Lower leg skin (tissue), 4 donors: ENCODE data around the gene ZNF608. TPM values are rescaled to one million over a fixed set of nuclear protein-coding genes. Genes with fewer than 3 reads are reported as not detected.
A peak's percentile ranks its signal among the peaks of the same experiment; 100 is the strongest.

Experiments used
- DNase-seq, 2 donors: peaks; one replicate each; pipeline ENCODE4 v3.0.0-alpha.2; 2019; ENCODE audit warnings: low spot score in 2 of 2
- H3K4me3 ChIP-seq: fragments of 200-600 bp; sonication (generic); 2 replicates; pipeline ENCODE4 v1.5.1; 2017; ENCODE audit warnings: mild to moderate bottlenecking, low read depth; ENCODE audit not compliant: poor library complexity, severe bottlenecking
- POLR2A ChIP-seq, 2 donors: fragments of 450-650 bp; IDR thresholded peaks; one replicate each; pipeline ENCODE4 v1.6.1; 2016 to 2017; ENCODE audit warnings: antibody characterized with exemption in 2 of 2, mild to moderate bottlenecking in 1 of 2, moderate library complexity in 1 of 2
- WGBS, 2 donors: methylation state at CpG; one replicate each; pipeline ENCODE4 v1.1.5; 2018; 5-methylcytosine and 5-hydroxymethylcytosine counted together
- intact Hi-C: fragments of 100-400 bp; cut with DNase I; formaldehyde crosslinking; loops from one replicate; pipeline ENCODE4 v1.15.0; 2023; ENCODE audit warnings: low total_unique reads
- total RNA-seq, 4 donors: library from RNA; depleted of rRNA; stranded (reverse); fragments of >200 nt; gene quantifications; one replicate each; pipeline ENCODE4 v1.1.0, GENCODE V29; 2016
- TF ChIP-seq, protein P1 (sequence below), 3 donors: fragments of 450-650 bp; IDR thresholded peaks; one replicate each; pipeline ENCODE4 v1.5.1; 2016; ENCODE audit warnings: antibody characterized with exemption in 3 of 3, mild to moderate bottlenecking in 3 of 3, moderate library complexity in 2 of 3

ZNF608 gene
- total RNA-seq, 4 donors from 2014 or later = 3.8 to 11.6 (median 6.7) TPM

DNA sequence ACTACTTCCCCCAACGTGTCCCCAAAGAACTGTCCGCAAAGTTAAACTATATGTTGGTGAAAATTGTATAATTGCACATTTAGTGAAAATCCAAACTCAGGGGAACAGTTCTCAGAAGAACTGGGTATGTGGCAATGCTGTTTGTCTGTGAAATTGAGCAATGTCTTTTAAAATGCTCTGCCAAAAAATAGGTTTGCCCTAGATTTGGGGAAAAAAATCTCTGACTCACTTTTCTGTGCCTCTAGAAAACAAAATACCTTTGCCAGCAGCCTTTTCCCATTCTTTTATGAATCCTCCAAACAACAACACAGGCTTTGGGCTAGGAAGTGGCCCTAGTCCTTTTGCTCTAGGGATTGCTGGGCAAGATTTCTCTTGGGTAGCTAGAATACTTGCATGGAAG lies 37.4 kb upstream of the ZNF608 start:
- DNase-seq = peak in 1 of 2 donors; percentile 14
- TF ChIP-seq POLR2A (IDR thresholded peaks at IDR 0.05) = no peak
- TF ChIP-seq, protein P1, sequence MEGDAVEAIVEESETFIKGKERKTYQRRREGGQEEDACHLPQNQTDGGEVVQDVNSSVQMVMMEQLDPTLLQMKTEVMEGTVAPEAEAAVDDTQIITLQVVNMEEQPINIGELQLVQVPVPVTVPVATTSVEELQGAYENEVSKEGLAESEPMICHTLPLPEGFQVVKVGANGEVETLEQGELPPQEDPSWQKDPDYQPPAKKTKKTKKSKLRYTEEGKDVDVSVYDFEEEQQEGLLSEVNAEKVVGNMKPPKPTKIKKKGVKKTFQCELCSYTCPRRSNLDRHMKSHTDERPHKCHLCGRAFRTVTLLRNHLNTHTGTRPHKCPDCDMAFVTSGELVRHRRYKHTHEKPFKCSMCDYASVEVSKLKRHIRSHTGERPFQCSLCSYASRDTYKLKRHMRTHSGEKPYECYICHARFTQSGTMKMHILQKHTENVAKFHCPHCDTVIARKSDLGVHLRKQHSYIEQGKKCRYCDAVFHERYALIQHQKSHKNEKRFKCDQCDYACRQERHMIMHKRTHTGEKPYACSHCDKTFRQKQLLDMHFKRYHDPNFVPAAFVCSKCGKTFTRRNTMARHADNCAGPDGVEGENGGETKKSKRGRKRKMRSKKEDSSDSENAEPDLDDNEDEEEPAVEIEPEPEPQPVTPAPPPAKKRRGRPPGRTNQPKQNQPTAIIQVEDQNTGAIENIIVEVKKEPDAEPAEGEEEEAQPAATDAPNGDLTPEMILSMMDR (IDR thresholded peaks at IDR 0.05) = no peak
- no peak overlapping the region for H3K4me3 ChIP-seq
- intact Hi-C loops = no loop called here
- 74 to 76% methylated on average over 2 of the region's 2 CpGs for WGBS, 2 donors

DNA sequence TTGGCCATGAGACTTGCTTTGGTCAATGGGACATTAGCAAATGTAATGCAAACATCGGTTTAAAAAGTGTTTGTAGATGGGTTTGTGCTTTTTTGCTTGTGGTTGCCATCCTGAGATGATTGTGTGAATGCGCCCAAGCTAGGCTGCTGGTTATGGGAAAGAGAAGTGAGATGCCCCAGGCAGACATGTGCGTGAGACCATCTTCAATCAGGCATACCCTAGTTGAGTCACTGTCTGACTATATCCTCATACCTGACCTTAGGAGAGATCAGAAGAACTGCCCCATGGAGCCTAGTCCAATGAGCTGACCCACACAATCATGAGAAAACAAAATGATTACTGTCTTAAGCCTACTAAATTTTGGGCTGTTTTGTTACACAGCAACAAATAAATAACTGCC lies 36.8 kb upstream of the ZNF608 start:
- intact Hi-C loops = no loop called here
- H3K4me3 ChIP-seq = no peak overlapping the region
- TF ChIP-seq, protein P1 (IDR thresholded peaks at IDR 0.05) = no peak
- TF ChIP-seq POLR2A (IDR thresholded peaks at IDR 0.05) = no peak
- no peak for DNase-seq
- 98 to 100% methylated on average over 3 of the region's 3 CpGs for WGBS, 2 donors

- TF ChIP-seq POLR2A (IDR thresholded peaks at IDR 0.05) = no peak
- TF ChIP-seq, protein P1 (IDR thresholded peaks at IDR 0.05) = no peak
- no peak overlapping the region for H3K4me3 ChIP-seq
- 97 to 100% methylated on average over 1 of the region's 1 CpG for WGBS, 2 donors
- DNase-seq = no peak
- intact Hi-C loops = no loop called here
Measured at GRCh38 chr5:124782262-124782661, 35.8 kb upstream of the ZNF608 start.

GRCh38 chr5:124780011-124780410 lies 33.6 kb upstream of the ZNF608 start:
- TF ChIP-seq POLR2A (IDR thresholded peaks at IDR 0.05) = no peak
- TF ChIP-seq, protein P1 (IDR thresholded peaks at IDR 0.05) = no peak
- 90 to 91% methylated on average over 4 of the region's 4 CpGs for WGBS, 2 donors
- no peak overlapping the region for H3K4me3 ChIP-seq
- DNase-seq = no peak
- intact Hi-C loops = no loop called here

- no peak for DNase-seq
- 61 to 76% methylated on average over 5 of the region's 5 CpGs for WGBS, 2 donors
- TF ChIP-seq, protein P1 (IDR thresholded peaks at IDR 0.05) = no peak
- TF ChIP-seq POLR2A (IDR thresholded peaks at IDR 0.05) = no peak
- no peak overlapping the region for H3K4me3 ChIP-seq
- intact Hi-C loops = no loop called here
Measured at GRCh38 chr5:124773315-124774311, 27.2 kb upstream of the ZNF608 start.
